GM18498 (cell line): Measurements from ENCODE around the gene CHRNA7.
"Not testable (repeated sequence)": the region's sequence is repeated elsewhere in the genome, so short reads cannot be mapped to it uniquely, and the experiment has no call there.

Experiments used
- ATAC-seq: cut with Tn5 transposase; IDR thresholded peaks from one replicate; pipeline ENCODE4 v1.9.1; 2021; ENCODE audit warnings: mild to moderate bottlenecking, moderate library complexity; ENCODE audit not compliant: unreplicated experiment

Gene CHRNA7

DNA sequence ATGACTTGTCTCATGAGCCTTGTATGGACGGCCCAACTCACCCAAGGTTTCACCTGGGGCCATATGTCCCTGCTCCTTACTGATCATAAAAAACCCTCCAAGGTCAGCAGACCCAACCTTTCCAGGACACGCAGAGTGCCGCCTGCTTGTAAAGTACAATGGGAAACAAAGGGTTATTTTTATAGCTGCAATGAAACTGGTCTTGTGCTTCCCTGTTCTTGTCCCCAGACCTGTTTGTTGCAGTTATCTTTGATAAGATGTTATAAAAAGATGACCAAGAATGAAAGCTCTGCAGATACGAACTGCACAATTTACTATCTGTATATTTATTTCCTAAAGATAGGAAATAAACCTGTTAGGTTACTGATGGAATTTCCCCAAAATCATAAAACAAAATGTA, 136.0 kb downstream of the CHRNA7 start:
- ATAC-seq: not testable (repeated sequence)

DNA sequence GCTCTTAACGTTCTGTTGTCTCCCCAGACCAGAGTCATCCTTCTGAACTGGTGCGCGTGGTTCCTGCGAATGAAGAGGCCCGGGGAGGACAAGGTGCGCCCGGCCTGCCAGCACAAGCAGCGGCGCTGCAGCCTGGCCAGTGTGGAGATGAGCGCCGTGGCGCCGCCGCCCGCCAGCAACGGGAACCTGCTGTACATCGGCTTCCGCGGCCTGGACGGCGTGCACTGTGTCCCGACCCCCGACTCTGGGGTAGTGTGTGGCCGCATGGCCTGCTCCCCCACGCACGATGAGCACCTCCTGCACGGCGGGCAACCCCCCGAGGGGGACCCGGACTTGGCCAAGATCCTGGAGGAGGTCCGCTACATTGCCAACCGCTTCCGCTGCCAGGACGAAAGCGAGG, 137.6 kb downstream of the CHRNA7 start:
- ATAC-seq: not testable (repeated sequence)

GRCh38 chr15:32180579-32180978, 150.3 kb downstream of the CHRNA7 start:
- ATAC-seq: not testable (repeated sequence)

- ATAC-seq: not testable (repeated sequence)
Observed at GRCh38 chr15:32193780-32194179, 163.5 kb downstream of the CHRNA7 start.

DNA sequence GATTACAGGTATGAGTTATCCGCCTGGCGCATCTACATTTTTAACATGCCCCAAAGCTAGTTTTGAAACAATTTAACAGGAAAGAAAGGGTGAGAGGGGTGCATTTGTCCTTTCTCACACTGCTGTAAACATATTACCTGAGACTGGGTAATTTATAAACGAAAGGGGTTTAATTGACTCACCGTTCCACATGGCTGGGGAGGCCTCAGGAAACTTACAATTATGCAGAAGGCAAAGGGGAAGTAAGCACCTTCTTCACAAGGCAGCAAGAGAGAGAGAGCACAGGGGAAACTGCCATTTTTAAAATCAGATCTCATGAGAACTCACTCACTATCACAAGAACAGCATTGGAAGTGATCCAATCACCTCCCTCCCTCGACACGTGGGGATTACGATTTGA, 165.9 kb downstream of the CHRNA7 start:
- not testable (repeated sequence) for ATAC-seq

DNA sequence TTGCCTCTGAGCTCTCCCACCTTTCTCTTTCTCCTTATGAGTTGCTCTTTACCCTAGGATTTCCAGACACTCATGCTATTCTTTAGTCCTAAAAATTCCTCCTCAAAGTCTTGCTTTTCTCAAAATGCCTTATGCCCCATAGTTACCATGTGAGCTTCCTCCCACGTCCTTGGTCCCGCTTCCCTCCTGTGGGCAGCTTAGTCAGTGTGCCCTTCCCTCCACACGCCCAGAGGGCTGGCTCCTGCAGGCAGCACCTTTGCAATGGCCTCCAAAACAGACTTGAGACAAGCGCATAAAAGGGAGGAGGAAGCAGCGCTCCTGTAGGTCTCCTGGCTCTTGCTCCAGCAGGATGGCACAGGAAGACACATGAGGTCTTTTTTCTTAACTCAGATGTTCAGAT, 168.6 kb downstream of the CHRNA7 start:
- ATAC-seq: not testable (repeated sequence)

DNA sequence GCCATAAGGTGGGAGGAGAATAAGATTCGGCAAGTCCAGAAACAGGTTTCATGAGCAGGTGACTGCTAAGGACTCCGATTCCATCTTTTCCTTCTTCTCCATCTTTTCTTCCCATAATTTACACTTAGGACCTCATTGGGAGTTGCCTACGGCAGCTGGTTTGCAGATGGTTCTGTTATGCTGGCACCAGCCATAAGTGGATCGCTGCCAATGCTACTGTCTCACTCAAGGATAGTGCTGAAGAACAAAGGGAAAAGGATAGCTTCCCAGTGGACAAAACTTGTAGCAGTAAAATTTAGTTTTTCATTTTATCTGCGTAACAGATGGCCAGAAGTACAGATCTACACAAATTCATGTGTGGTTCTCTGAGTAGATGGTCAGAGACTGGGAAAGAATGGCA, 178.8 kb downstream of the CHRNA7 start:
- ATAC-seq: not testable (repeated sequence)

- no peak for ATAC-seq
Observed at GRCh38 chr15:32218666-32219065, 188.4 kb downstream of the CHRNA7 start.
